HCEC 1CT (cell line): Measurements from ENCODE around the gene SLC7A5.
"Not testable (repeated sequence)": the region's sequence is repeated elsewhere in the genome, so short reads cannot be mapped to it uniquely, and the experiment has no call there.

Experiments
- DNase-seq: peaks from one replicate; pipeline ENCODE4 v3.0.0-alpha.2; 2017

SLC7A5 gene

GRCh38 chr16:87818533-87819161, 50.7 kb downstream of the SLC7A5 start:
- no peak for DNase-seq

- DNase-seq = no peak
Observed at GRCh38 chr16:87817910-87818309, 51.4 kb downstream of the SLC7A5 start.

GRCh38 chr16:87817370-87817769, 51.9 kb downstream of the SLC7A5 start:
- not testable (repeated sequence) for DNase-seq

- no peak for DNase-seq
Observed at GRCh38 chr16:87816507-87817100, 52.7 kb downstream of the SLC7A5 start.

- DNase-seq = no peak
Observed at GRCh38 chr16:87815567-87815966, 53.7 kb downstream of the SLC7A5 start.

- DNase-seq = no peak
Observed at GRCh38 chr16:87812200-87812656, 57.1 kb downstream of the SLC7A5 start.

- DNase-seq = not testable (repeated sequence)
Observed at GRCh38 chr16:87811454-87811853, 57.9 kb downstream of the SLC7A5 start.

- DNase-seq = no peak
Observed at GRCh38 chr16:87809150-87809902, 60.0 kb downstream of the SLC7A5 start.

GRCh38 chr16:87808108-87808507, 61.2 kb downstream of the SLC7A5 start:
- no peak for DNase-seq

- peak; percentile 71 for DNase-seq
Observed at GRCh38 chr16:87806641-87807546, 62.4 kb downstream of the SLC7A5 start.

- DNase-seq = no peak
Observed at GRCh38 chr16:87806261-87806640, 63.1 kb downstream of the SLC7A5 start.

GRCh38 chr16:87803385-87803784, 65.9 kb downstream of the SLC7A5 start:
- DNase-seq = no peak

GRCh38 chr16:87802670-87803069, 66.6 kb downstream of the SLC7A5 start:
- DNase-seq = no peak

GRCh38 chr16:87801679-87802259, 67.5 kb downstream of the SLC7A5 start:
- no peak for DNase-seq

GRCh38 chr16:87800497-87800896, 68.8 kb downstream of the SLC7A5 start:
- DNase-seq = no peak

GRCh38 chr16:87795336-87795735, 74.0 kb downstream of the SLC7A5 start:
- DNase-seq = no peak

- DNase-seq = no peak
Observed at GRCh38 chr16:87794485-87795078, 74.7 kb downstream of the SLC7A5 start.

GRCh38 chr16:87792205-87792565, 77.1 kb downstream of the SLC7A5 start:
- no peak for DNase-seq

- no peak for DNase-seq
Observed at GRCh38 chr16:87791295-87792204, 77.8 kb downstream of the SLC7A5 start.

GRCh38 chr16:87790292-87791100, 78.8 kb downstream of the SLC7A5 start:
- DNase-seq = no peak
